Islet of Langerhans (tissue), 1 donor: ENCODE measurements around the gene NPTX1.

Experiments used
- FAIRE-seq: peaks from one replicate; lab custom pipeline; 2011; peaks lifted over from hg19 to GRCh38; lab: Jason Lieb, UNC

NPTX1 gene

GRCh38 chr17:80503031-80503430, 26.6 kb upstream of the NPTX1 start:
- FAIRE-seq, result no peak

GRCh38 chr17:80502578-80502877, 26.1 kb upstream of the NPTX1 start:
- no peak for FAIRE-seq

GRCh38 chr17:80501741-80502577, 25.6 kb upstream of the NPTX1 start:
- no peak for FAIRE-seq

GRCh38 chr17:80499961-80500665, 23.7 kb upstream of the NPTX1 start:
- no peak for FAIRE-seq

GRCh38 chr17:80499560-80499959, 23.2 kb upstream of the NPTX1 start:
- no peak for FAIRE-seq

- FAIRE-seq, result no peak
Observed at GRCh38 chr17:80498920-80499410, 22.6 kb upstream of the NPTX1 start.

GRCh38 chr17:80498242-80498919, 22.0 kb upstream of the NPTX1 start:
- FAIRE-seq, result no peak

GRCh38 chr17:80497726-80498241, 21.4 kb upstream of the NPTX1 start:
- FAIRE-seq, result no peak

GRCh38 chr17:80494547-80494946, 18.1 kb upstream of the NPTX1 start:
- no peak for FAIRE-seq

GRCh38 chr17:80492343-80493136, 16.1 kb upstream of the NPTX1 start:
- FAIRE-seq, result no peak

- FAIRE-seq, result no peak
Observed at GRCh38 chr17:80491478-80492342, 15.3 kb upstream of the NPTX1 start.

- no peak for FAIRE-seq
Observed at GRCh38 chr17:80487511-80487910, 11.1 kb upstream of the NPTX1 start.

GRCh38 chr17:80486692-80487091, 10.3 kb upstream of the NPTX1 start:
- FAIRE-seq, result no peak

- no peak for FAIRE-seq
Observed at GRCh38 chr17:80485846-80486245, 9.4 kb upstream of the NPTX1 start.

GRCh38 chr17:80482555-80483308, 6.3 kb upstream of the NPTX1 start:
- no peak for FAIRE-seq

GRCh38 chr17:80482058-80482318, 5.6 kb upstream of the NPTX1 start:
- no peak for FAIRE-seq

- no peak for FAIRE-seq
Observed at GRCh38 chr17:80481284-80482057, 5.1 kb upstream of the NPTX1 start.

GRCh38 chr17:80480248-80480647, 3.8 kb upstream of the NPTX1 start:
- FAIRE-seq, result no peak

GRCh38 chr17:80479246-80479566, 2.8 kb upstream of the NPTX1 start:
- FAIRE-seq, result no peak
